NCI-H187 treated with DMSO at 0.1 percent for 48 hours (cell line): Measurements from ENCODE around the gene SRRM4.

ENCODE experiments used
- DNase-seq: peaks from one replicate; lab custom pipeline; 2025; lab: John Stamatoyannopoulos, UW

The SRRM4 gene

DNA sequence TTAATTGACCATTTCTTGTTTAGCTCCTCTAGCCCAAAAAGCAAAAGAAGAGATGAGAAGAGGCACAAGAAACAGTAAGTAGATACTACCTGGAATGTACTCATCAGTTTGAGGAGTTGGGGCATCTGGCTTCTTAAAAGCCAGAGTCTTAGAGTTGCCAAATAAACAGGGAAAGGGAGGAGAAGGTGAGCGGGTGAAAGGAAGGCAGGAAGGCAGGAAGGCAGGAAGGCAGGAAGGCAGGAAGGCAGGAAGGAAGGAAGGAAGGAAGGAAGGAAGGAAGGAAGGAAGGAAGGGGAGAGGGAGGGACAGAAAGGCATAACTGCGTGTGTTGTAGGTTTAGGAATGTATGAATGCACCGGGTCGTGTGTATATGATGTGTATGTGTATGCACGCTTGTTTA, 140.7 kb downstream of the SRRM4 start:
- no peak for DNase-seq

DNA sequence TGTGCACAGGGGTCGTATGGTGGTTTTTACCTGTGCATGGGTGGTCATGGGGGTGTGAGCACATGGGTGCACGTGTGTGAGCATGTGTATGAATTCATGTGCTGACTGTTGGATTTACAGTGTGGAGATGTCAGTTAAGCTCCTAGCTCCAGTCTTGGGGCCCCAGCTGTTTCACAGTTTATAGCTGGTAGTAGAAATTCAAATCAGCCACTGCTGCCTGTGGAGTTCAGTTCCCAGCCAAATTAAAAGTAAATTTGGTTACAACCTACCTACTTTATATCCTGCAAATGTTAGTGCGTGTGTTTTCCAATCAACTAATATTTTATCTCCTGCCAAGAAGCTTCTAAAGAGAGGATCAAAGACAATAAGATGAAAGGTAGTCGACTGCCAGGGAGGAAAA, 141.4 kb downstream of the SRRM4 start:
- no peak for DNase-seq

DNA sequence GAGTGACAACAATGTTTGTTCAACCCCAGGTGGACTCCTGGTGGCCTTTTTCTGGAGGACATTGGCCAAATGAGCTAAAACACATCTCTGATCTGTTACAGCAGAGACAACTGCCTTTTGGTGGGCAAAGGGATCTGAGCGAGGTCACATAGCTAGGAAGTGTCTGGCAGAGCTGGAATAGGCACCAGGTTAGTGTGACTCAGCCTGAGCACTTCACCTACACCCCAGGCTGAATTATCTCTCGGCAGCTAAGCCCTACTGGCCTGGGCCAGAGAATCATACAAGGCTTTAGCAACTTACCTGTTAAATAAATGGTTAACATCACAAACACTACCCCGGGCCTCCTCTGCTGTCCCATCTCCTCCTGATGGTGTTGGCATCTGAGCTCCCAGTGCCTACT, 147.2 kb downstream of the SRRM4 start:
- no peak for DNase-seq

DNA sequence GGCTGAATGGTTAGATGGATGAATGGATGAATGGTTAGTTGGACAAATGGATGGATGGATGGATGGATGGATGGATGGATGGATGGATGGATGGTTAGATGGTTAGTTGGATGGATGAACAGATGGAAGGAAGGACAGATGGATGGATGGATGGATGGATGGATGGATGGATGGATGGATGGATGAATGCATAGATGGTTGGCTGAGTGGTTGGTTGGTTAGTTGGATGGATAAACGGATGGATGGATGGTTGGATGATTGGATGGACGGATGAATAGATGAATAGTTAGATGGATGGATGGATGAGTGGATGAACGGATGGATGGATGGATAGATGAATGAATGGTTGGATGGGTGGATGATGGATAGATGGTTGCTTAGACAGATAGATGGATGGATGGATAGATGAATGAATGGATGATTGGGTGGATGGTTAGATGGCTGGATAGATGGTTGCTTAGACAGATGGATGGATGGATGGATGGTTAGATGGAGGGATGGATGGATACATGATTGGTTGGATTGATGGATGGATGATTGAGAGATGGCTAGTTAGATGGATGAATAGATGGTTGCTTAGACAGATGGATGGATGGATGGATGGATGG, 148.6 kb downstream of the SRRM4 start:
- DNase-seq: no peak

DNA sequence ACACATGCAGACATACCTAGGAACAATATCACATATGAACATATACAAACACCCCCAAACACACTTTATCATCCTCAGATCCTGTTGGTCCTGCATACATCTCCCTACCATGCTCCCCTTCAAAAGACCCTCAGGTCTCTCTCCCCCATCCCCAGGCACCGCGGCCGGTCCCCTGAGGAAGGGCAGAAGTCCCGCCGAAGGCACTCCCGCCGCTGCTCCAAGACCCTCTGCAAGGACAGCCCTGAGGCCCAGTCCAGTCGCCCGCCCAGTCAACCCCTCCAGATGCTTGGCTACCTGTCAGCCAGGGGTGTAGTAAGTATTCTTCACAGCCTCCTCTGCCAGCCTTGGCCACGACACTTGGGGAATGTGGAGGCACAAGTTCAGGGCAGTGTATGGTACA, 149.2 kb downstream of the SRRM4 start:
- DNase-seq: no peak

DNA sequence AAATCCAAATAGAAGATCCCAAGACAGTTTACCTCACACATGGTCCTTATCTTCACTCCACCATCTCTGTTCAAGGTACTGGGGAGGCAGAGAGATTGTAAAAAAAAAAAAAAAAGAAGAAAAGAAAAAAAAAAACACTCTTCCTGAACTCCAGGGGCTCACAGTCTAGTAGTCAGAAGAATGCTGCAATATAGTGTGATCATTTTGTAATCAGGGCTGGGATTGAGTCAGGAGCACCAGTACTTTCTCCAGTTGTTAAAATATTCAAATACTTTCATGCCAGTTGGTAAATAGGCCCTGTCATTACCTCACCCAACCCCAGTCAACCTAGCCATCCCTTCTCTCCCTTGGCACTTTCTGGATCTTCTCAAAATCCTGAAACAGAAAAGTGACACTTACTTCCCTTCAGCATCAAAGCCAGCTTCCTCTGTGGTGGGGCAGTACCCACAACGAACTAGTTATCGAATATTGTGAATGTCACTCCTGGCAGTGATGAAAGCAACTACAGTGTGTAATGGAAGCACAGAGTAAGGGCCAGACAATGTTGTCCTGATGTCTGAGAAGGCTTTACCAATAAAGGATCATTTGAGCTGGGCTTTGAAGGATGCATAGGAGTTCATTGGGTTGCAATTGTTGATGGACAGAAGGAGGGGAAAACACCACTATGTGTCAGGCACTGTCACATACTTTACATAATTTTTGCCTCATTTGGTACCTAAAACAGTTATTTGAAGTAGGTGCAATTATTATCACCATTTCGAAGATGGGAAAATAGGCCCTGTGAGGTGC, 153.1 kb downstream of the SRRM4 start:
- DNase-seq: no peak

DNA sequence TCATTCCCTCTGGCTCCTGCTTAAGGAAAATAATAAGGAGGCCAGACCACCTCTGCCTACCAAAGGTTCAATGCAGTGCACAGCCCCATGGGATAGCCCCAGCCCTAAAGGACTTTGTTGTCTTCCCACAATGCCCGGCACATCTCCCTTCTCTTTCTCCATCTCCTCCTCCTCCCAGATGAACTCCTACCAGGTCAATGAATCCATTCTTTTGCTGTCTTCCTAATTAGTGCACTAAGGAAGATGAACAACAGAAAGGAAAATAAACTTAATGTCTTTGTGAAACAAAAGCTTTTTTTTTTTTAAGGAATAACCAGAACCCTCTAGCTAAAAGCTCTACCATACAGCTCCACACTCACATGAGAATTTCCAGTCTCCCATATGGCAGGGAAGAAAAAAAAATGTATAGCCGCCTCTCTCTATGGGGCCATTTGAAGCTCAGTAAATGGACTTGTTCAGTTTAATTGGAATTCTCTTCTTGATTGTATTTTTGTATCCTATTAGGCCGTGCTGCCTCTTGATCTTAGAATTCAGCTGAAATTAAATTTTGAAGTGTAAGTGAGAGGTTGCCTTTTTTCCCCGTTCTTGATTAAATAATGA, 155.6 kb downstream of the SRRM4 start:
- no peak for DNase-seq

DNA sequence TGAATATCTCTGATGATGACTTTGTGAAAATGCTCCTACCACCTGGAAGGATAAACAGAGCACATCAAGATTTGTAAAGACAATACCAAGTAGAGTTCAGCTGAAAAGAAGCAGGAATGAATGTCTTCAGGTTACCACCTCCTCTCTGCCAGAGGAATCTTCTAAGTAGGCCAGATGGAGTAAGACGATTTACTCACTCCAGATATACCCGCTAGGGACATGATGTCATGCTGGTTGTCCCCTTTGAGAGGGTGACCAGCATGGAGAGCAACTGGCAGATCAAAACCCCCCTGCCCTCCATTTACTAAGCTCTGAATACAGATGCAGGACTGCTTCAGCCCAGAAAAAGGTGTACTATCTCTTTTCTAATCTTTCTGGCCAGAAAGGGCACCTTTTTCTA, 158.1 kb downstream of the SRRM4 start:
- DNase-seq: no peak

DNA sequence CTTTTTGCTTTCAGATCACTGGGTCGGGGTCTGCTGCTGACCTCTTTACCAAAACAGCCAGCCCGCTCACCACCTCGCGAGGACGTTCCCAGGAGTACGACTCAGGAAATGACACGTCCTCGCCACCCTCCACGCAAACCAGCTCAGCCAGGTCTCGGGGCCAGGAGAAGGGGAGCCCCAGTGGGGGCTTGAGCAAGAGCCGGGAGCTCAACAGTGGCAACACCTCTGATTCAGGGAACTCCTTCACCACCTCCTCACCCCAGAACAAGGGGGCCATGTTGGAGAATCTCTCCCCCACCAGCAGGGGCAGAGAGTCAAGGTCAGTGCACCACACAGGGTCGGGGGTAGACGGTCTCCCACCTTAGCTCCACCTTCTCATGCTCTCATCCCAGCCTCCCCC, 164.0 kb downstream of the SRRM4 start:
- no peak for DNase-seq

DNA sequence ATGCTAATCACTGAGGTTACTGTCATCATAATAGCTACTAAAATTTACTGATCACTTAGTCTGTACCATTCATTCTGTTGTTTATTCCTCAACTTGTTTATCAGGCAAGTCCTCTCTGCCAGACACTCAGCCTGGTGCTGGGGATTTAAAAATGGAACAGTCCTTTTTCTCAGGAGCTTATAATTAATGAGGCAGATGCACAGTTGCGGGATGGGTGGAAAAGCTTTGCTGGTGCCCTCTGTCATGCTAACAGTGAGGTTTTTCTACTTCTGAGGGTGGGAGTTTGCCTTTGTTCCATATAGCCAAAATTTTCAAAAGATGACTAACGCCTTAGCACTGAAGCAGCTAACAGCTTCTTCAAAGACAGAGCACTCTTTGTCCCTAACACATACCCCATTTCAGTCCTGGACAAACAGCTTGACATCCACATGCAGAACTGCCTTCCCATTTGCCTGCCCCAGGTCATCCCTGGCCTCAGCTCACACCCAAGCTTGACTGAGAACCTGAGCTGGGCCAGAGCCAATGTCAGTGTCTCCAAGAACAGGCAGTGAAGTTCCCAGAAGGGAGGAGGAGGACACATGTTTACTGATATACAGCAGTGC, 166.6 kb downstream of the SRRM4 start:
- no peak for DNase-seq

DNA sequence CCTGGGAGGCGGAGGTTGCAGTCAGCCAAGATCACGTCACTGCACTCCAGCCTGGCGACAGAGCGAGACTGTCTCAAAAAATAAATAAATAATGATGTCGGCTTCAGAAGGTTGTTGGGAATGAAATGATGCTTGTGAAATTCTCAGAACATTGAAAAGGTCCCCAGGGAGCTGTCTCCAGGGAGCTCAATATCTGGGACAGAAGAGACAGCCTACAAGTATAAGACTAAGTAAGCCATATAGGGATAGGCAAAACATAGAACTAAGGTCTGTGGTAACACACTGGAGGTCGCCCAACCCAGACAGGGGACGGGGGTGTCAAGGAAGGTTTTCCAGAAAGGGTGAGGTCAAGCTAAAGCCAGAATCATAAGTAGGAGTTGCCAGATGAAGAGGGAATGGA, 167.9 kb downstream of the SRRM4 start:
- no peak for DNase-seq

DNA sequence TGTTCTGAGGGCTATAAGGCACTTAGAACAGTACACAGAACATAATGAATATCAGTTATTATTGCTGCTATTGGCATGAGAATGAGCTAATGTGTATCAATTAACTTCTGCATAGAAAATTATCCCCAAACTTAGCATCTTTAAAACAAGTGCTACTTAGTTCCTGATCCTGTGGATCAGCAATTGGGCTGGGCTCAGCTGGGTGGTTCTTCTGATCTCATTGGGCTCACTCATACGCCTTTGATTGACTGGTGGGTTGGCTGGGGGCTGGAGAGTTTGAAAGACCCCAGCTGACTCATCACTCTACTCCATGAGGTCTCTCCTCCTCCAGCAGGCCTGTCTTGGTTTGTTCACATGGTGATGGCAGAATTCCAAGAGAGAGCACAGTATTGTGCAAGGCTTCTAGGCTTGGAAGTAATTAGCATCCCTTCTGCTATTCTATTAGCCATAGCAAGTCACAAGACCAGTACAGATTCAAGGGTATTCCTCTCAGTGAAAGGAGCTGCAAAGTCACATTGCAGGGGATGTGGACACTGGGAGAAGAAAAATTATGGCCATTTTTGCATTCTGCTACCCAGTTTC, 170.2 kb downstream of the SRRM4 start:
- DNase-seq: no peak

DNA sequence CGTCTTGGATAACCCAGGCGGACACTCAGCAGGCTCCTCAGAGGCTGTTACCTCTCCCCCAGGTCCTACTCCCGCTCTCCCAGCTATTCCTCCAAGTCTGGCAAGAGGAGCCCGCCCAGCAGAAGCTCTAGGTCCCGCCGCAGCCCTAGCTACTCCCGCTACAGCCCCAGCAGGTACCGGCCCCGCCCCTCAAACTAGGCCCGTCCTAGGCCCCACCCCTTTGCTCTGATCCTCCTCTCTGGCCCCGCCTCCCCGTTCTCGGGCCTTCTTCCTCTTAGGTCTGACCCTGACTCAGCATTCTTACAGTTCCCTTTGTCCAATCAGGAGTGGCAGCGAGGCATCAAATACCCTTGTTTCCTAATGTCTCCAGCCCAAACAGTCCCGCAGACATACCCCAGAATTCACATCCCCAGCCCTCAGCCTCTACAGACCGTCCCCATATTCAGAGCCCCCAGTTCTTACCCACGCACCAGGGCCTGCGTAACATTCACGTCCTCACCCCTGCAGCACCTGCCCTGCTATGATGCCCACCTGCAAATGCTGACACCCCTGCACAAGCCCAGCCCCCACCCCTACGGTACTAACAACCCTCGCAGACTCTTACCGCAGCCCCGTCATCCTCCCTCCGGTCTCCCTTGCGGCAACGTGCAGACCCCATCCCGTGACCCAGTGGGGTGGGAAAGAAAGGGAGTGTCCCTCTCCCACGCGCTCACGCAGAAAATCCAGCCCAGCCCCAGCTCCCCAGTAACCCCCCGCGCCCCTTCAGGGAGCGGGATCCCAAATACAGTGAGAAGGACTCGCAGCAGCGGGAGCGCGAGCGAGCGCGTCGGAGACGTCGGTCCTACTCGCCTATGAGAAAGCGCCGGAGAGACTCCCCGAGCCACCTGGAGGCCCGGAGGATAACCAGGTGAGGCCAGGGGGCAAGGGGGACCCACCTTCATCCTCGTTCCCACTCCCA, 172.4 kb downstream of the SRRM4 start:
- no peak for DNase-seq

DNA sequence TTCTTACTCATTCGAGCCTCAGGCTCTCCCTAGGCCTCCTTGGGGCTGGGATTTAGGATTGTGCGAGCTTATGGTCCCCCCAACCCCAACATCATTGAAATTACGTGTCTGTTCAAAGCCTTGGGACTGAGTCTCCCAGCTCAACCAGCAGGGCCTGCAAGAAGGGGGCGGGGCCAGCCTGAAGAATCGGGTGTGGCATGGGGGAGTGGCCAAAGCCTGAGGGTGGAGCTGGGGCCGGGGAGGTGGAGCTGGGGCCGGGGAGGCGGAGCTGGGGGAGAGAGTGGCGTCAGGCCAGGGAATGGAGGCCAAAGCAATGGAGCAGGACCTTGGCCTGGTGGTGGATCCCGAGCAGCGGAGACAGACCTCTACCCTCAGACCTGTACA, 173.1 kb downstream of the SRRM4 start:
- DNase-seq: no peak

DNA sequence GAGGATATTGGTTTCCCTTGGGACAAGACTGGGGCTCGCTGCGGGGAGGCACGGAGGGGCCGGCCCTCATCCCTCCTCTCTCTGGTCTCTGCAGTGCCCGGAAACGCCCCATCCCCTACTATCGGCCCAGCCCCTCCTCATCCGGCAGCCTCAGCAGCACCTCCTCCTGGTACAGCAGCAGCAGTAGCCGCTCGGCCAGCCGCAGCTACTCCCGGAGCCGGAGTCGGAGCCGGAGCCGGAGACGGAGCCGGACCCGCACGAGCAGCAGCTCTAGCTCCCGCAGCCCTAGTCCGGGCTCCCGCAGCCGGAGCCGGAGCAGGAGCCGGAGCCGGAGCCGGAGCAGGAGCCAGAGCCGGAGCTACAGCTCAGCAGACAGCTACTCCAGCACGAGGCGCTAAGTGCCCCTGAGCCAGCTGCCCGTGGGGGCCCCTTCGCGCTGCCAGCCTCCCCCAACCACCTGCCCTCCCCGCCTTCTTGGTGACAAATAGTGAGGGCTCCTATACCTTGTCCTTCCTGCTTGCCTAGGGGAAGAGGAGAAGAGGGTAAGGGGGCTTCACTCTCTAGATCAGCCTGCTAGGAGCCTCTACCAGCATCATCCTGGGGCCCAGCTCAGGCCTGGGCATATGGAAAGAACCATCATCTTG, 175.2 kb downstream of the SRRM4 start:
- DNase-seq: no peak

DNA sequence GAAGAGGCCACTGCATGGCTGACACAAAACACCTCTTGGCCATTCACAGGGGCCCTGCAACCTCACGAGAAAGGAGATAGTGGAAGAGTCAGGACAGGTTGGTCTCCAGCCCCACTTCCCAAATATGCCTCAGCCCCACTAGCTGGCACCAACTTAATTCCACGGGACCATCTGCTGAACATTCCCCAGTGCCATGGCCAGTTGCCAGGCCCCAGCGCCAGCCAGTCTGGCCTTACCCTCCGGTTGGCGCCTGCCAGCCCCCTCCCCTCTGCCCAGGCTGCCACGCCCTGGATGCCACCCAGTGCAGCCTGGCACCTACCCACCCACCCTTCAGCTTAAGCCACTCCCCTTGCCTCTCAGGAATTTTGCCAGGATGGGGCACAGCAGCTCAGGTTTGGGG, 176.2 kb downstream of the SRRM4 start:
- no peak for DNase-seq

DNA sequence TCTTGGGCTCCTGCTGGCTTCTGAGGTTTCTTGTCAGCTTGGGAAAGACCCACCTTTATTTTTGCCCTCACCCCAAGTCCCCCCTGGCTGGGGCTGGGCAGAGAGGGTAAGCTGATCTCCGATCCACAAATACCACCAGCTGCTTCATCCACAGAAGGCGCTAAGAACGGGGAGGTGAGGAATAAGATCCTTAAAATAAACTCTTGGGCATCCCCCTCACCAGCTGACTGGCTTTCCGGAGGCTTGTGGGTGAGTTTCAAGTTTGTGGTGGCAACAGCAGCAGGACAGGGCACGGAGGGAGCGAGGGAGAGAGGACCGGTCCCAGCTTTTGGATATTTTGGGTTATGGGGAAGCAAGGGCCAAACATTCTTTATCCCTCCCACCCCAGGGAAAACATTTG, 176.6 kb downstream of the SRRM4 start:
- no peak for DNase-seq

DNA sequence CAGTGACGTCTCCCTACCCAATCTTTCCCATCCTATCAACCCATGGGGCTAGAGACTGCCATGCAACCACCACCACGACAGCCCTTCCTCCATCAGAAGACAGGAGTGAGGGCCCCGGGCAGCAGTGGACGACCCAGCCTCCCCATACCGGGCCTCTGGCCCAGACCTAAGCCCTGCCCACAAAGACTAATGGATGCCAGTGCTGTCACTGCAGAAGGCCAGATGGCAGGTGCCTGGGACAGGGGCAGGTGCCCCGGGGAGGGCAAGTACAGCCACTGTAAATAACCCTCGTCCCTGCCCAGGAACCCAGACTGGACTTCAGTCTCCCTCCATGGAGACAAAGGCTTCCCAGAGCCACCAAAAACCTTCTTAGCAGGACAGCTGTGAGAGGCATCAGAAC, 177.1 kb downstream of the SRRM4 start:
- DNase-seq: no peak

DNA sequence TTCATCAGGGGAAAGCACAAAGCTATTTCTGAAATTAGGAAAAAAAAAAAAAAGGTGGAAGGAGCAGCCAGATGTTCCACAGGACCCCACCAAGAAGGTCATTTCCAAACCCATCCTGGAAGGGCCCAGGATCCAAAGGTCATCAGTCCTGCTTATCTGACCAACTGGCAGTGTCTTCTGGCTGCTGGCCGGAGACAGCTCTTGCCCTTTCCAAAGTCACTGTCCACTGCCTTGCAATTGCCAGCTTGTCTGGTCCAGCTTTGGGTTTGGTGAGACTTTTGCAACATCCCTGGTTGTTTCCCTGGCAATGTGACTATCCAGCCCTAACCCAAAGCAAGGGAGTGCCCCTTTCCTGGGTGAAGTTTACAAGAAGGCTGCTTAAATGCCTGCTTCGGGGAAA, 178.5 kb downstream of the SRRM4 start:
- DNase-seq: no peak

DNA sequence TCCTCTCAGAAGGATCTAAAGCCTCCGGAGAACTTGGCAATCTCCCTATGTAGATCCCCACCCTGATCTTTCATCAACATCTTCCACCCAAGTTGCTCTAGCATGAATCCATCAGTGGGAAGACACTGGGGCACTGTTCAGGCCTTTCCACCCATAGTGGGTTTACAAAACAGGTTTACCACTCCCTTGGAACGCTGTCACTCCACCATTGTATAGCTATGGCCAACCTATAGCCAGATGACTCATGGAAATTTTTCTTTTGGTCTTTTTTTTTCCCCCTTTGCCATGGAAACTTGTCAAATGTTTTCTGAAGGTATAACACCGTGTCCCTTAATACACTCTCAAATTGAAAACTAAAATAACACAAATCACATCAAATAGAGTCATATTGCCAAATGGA, 186.6 kb downstream of the SRRM4 start:
- no peak for DNase-seq

DNA sequence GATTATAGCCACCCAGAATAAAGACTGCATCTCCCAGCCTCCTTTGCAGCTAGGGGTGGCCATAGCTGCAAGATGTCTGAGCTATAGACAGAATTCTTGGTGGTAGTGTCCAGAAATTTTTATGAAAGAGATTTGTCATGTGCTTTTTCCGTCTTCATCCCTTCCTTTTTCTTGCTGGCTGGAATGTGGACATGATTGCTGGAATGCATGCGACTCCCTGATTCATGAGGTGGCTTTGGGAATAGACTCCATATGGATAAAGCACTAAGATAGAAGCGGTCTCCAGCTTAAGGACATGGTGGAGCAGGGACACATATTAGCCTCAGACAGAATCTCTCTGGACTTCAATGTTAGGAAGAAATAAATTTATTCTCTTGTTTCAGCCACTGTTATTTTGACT, 187.4 kb downstream of the SRRM4 start:
- no peak for DNase-seq
